C4-2B (cell line): ENCODE data around the gene BTBD16.

Source experiments
- H3K27ac ChIP-seq: fragments of 450-650 bp; 2 replicates; pipeline ENCODE4 v1.5.1; 2017
- CTCF ChIP-seq: fragments of 450-650 bp; conservative IDR thresholded peaks from 2 replicates; pipeline ENCODE4 v1.5.1; 2017; ENCODE audit warnings: mild to moderate bottlenecking
- ZFX ChIP-seq: fragments of 450-650 bp; IDR thresholded peaks from 2 replicates; pipeline ENCODE4 v1.6.1; 2017

Gene BTBD16

GRCh38 chr10:122348512-122348911, 77.4 kb downstream of the BTBD16 start:
- H3K27ac ChIP-seq = no peak overlapping the region

GRCh38 chr10:122348935-122349361, 77.9 kb downstream of the BTBD16 start:
- TF ChIP-seq ZFX = no peak
- TF ChIP-seq CTCF = no peak
- H3K27ac ChIP-seq = no peak overlapping the region

More at GRCh38 chr10:122348512-122348911, 77.4 kb downstream of the BTBD16 start:
- TF ChIP-seq CTCF = no peak
- no peak for TF ChIP-seq ZFX

GRCh38 chr10:122349758-122350369, 78.8 kb downstream of the BTBD16 start:
- no peak overlapping the region for H3K27ac ChIP-seq
- no peak for TF ChIP-seq ZFX
- TF ChIP-seq CTCF = no peak

- H3K27ac ChIP-seq = no peak overlapping the region
- TF ChIP-seq ZFX (no peak), CTCF (no peak)
Measured at GRCh38 chr10:122350893-122351292, 79.8 kb downstream of the BTBD16 start.

- H3K27ac ChIP-seq = no peak overlapping the region
- TF ChIP-seq CTCF (no peak), ZFX (no peak)
Measured at GRCh38 chr10:122352817-122353525, 81.9 kb downstream of the BTBD16 start.

GRCh38 chr10:122354383-122354782, 83.3 kb downstream of the BTBD16 start:
- no peak overlapping the region for H3K27ac ChIP-seq
- TF ChIP-seq ZFX (no peak), CTCF (no peak)

GRCh38 chr10:122357685-122358084, 86.6 kb downstream of the BTBD16 start:
- H3K27ac ChIP-seq = no peak overlapping the region
- TF ChIP-seq CTCF = no peak
- TF ChIP-seq ZFX = no peak
